NCI-H2029 treated with DMSO at 0.1 percent for 48 hours (cell line): ENCODE results near the gene NRP2.

Source experiments
- DNase-seq: peaks from one replicate; lab custom pipeline; 2025; lab: John Stamatoyannopoulos, UW

NRP2 gene

DNA sequence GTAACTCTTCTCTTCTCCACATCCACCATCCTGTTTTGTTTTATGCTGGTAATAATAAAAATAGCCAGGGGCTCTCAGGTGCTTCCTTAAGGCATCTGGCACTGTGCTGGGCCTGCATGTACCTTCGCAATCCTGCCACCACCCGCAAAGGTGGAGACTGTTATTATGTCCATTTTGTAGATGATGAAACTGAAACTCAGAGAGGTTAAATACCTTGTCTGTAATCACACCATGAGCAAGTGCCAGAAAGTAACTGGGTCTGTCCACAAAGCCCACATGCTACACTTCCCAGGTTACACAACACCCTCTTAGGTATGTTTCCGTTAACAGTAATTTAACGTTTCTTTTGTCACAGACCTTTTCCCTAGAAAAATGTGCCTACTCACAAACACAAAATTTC lies 27.0 kb downstream of the NRP2 start:
- no peak for DNase-seq

DNA sequence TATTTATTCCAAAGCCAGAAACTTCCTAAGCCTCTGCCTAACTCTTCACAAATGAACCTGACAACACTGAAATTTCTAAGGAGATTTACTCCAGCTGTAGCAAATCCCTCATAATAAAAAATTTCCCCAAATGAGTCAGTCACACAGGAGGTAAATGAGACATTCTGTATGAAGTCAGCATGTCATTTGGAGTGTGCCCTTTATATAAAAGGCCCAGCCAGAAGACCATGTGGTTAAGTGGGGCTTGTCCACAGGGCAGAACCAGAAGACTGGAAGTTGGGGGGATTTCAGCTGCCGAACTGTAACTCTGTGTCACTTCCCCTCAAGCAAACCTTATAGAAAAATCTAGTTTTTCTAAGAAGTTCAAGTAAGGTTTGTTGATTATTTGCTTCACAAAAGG lies 30.2 kb downstream of the NRP2 start:
- no peak for DNase-seq

GRCh38 chr2:205713086-205713485 lies 30.8 kb downstream of the NRP2 start:
- no peak for DNase-seq

GRCh38 chr2:205714058-205714776 lies 31.9 kb downstream of the NRP2 start:
- DNase-seq: no peak

GRCh38 chr2:205714789-205715720 lies 32.8 kb downstream of the NRP2 start:
- no peak for DNase-seq

- no peak for DNase-seq
These were observed 33.7 kb downstream of the NRP2 start for GRCh38 chr2:205715831-205716525.

GRCh38 chr2:205717175-205717846 lies 35.0 kb downstream of the NRP2 start:
- DNase-seq: no peak

GRCh38 chr2:205717999-205718398 lies 35.7 kb downstream of the NRP2 start:
- no peak for DNase-seq

DNA sequence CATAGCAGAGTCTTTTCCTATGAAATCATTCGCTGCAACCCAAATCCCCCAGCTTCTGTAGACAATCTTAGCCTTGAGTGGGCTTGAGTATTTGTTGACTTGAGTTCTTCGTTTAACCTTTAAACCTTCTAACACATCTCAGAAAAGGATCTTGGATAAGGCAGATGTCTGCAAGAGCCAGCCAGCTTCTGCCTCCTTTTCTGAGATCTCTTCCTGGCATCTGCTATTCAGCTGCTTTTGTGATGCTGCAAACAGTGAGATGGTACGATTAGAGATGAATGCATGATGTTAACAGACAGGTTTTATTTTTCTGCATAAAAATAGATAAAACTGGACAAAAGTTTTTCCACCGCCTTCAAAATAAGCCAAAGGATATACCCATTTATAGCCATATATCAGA lies 37.5 kb downstream of the NRP2 start:
- DNase-seq: no peak

- no peak for DNase-seq
These were observed 38.2 kb downstream of the NRP2 start for GRCh38 chr2:205720451-205720902.

- DNase-seq: no peak
These were observed 38.8 kb downstream of the NRP2 start for GRCh38 chr2:205721057-205721449.

- DNase-seq: no peak
These were observed 40.1 kb downstream of the NRP2 start for GRCh38 chr2:205722283-205722918.

DNA sequence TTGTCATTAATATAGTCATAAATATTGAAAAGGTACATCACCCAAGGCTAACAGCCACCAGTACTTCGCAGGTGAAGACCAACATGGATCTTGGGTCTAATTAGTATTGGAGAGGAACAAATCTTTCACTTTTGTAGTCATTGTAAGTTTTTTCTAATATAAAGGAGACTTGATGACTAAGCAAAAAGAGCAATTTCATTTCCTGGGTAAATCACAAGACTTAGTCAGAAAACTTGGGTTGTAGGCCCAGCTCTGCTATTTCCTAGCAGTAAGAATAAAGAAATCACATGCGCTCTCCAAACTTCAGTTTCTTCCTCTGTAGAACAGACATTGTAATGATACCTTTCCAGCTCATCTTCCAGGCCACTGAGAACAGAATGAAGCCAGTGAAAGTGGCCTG lies 40.9 kb downstream of the NRP2 start:
- no peak for DNase-seq

- DNase-seq: no peak
These were observed 42.8 kb downstream of the NRP2 start for GRCh38 chr2:205725059-205725458.

- no peak for DNase-seq
These were observed 44.2 kb downstream of the NRP2 start for GRCh38 chr2:205726506-205726905.

DNA sequence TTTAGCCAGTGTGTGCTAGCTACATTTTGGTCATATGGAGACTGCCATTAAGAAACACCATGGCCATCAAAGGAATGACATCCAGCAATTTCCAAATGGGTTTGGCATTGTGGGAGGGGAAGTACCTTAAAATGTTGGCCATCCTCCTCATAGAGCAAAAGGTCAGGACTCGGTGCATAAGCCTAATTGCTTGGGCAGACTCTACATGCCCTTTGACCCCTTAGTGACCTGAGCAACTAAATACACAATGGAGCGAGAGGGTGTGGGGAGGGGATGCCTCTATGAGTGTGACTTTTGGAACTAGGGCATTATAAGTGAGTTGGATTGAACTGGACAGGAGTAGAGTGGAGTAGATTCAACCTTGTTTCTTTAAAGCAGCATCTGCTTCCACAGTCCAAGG lies 44.9 kb downstream of the NRP2 start:
- DNase-seq: no peak

- DNase-seq: no peak
These were observed 46.1 kb downstream of the NRP2 start for GRCh38 chr2:205728366-205728765.

- no peak for DNase-seq
These were observed 47.9 kb downstream of the NRP2 start for GRCh38 chr2:205730191-205730590.

- DNase-seq: no peak
These were observed 48.6 kb downstream of the NRP2 start for GRCh38 chr2:205730701-205731582.

- DNase-seq: no peak
These were observed 49.3 kb downstream of the NRP2 start for GRCh38 chr2:205731583-205731981.

- no peak for DNase-seq
These were observed 50.0 kb downstream of the NRP2 start for GRCh38 chr2:205732314-205732713.
